HG02610 (cell line): ENCODE results near the gene SLC37A2.
"Not testable (repeated sequence)": the region's sequence is repeated elsewhere in the genome, so short reads cannot be mapped to it uniquely, and the experiment has no call there.

Experiments used
- ATAC-seq: cut with Tn5 transposase; IDR thresholded peaks from one replicate; pipeline ENCODE4 v1.9.1; 2021; ENCODE audit warnings: mild to moderate bottlenecking, moderate library complexity; ENCODE audit not compliant: unreplicated experiment

Gene SLC37A2

DNA sequence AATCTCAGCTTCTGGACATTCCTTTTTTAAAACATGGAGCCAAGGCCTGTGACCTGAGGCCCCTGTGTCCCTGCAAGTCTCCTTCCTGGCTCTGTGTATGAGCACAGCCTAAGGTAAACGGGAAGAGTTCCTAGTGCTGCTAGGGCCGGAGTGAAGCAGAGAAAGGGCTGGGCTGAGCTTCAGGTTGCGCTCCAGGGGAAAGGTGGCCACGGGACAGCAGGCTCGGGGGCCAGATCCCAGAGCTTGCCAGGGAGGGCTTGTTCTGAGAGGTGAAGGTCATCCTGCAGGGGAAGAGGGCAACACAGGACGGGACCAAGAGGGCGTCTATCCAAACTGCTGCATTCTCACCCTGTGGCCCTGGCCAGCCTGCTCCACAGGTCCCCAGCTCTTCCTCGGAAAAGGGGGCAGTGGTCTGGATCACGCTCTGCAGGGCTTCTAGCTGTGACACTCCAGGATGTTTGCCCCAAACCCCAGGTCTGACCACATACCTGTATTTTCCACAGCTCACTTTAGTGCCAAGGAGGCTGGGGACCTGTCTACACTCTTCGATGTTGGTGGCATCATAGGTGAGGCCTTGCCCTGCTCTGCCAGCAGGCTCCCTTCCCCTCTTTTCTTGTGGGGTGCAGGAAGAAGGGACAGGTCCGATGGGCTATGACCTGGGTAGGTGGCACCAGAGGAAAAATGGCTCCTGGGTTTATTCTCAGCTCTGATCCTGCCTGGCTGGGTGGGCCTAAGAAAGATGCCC lies 20.4 kb downstream of the SLC37A2 start:
- no peak for ATAC-seq

DNA sequence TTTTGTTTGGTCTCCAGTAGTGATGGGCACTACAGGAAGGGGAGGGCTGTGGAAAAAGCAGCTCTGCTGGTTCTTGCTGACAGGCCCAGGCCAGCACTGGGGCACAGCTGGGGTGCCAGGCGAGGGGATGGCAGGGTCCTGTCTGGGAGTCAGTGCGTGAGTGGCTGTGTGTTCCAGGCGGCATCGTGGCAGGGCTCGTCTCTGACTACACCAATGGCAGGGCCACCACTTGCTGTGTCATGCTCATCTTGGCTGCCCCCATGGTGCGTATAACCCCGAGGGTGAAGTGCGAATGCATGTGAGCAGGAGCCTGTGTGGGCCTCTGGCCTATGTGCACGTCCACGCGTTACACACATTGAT lies 20.9 kb downstream of the SLC37A2 start:
- no peak for ATAC-seq

DNA sequence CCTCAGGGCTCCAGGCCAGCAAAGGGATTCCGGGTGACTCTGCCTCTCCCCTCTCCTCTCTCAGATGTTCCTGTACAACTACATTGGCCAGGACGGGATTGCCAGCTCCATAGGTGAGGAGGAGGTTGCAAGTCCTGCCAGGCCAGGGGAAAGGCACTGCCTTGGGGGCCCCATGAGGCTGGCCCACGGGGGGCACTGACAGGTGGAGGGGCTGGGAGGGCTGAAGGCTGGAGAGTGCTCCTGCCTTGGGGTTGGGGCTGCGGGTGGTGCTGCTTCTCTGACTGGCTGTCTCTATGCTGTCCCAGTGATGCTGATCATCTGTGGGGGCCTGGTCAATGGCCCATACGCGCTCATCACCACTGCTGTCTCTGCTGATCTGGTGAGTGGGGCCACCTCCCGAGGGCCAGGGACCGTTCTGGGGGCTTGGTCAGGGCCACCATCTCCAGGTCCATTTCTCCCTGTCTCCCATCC lies 21.7 kb downstream of the SLC37A2 start:
- no peak for ATAC-seq

- ATAC-seq, result no peak
These were observed 22.4 kb downstream of the SLC37A2 start for GRCh38 chr11:125085301-125086081.

DNA sequence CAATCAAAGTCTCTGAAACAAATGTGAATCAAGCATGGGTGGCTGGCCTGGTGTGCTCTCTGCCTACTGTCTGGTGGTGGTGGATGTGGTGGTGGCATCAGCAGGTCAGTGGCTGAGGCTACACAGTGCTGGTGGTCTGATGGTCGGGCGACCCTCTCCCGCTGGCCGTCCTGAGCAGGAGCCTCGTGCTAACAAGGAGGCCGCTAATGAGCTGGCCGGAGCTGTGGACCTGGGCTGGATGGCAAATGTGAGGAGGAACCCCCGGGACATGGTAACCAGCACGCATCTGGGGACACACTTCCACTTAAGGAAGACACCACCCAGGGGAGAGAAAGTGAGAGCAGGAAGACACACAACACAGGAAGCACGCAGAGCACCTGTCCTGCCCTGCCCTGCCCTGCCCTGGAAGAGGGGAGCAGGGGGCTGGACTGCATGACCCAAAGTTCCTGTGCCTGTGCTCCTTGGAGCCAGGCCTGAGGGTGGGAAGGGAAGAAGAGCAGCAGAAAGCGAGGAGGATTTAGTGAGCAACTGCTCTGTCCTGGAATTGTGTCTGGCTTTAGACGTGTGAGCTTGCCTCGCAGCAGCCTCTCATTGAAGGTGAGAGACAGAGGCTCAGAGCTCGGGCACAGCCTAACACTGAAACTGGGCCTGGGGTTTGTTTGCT lies 23.7 kb downstream of the SLC37A2 start:
- no peak for ATAC-seq

GRCh38 chr11:125088123-125088522 lies 25.0 kb downstream of the SLC37A2 start:
- ATAC-seq, result no peak

GRCh38 chr11:125088576-125089455 lies 25.7 kb downstream of the SLC37A2 start:
- ATAC-seq, result no peak

DNA sequence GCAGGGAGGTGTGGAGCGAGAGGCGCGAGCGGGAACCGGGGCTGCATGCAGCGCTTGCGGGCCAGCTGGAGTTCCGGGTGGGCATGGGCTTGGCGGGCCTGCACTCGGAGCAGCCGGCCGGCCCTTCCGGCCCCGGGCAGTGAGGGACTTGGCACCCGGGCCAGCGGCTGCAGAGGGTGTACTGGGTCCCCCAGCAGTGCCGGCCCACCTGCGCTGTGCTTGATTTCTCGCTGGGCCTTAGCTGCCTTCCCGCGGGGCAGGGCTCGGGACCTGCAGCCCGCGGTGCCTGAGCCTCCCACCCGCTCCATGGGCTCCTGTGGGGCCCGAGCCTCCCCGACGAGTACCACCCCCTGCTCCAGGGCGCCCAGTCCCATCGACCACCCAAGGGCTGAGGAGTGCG lies 26.4 kb downstream of the SLC37A2 start:
- not testable (repeated sequence) for ATAC-seq

DNA sequence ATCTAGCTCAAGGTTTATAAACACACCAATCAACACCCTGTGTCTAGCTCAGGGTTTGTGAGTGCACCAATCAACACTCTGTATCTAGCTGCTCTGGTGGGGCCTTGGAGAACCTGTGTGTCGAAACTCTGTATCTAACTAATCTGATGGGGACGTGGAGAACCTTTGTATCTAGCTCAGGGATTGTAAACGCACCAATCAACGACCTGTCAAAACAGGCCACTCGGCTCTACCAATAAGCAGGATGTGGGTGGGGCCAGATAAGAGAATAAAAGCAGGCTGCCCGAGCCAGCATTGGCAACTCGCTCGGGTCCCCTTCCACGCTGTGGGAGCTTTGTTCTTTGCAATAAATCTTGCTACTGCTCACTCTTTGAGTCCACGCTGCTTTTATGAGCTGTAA lies 27.0 kb downstream of the SLC37A2 start:
- not testable (repeated sequence) for ATAC-seq

DNA sequence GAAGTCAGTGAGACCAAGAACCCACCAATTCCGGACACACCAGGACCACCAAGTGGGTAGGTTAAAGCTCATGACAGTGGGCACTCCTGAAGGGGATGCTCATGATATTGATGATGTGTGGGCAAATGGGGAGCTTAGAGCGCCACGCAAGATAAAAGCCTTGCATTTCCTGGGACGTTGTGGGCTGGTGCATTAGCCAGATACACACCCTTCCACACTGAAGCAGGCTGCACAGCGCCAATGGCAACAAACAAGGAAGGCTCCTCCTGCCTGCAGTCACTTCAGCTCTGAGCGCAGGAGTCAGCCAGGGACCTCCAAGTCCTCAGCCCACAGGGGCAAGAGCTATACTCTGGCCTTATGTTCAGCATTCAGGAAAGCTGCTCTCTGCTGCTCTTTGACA lies 27.7 kb downstream of the SLC37A2 start:
- ATAC-seq, result no peak

DNA sequence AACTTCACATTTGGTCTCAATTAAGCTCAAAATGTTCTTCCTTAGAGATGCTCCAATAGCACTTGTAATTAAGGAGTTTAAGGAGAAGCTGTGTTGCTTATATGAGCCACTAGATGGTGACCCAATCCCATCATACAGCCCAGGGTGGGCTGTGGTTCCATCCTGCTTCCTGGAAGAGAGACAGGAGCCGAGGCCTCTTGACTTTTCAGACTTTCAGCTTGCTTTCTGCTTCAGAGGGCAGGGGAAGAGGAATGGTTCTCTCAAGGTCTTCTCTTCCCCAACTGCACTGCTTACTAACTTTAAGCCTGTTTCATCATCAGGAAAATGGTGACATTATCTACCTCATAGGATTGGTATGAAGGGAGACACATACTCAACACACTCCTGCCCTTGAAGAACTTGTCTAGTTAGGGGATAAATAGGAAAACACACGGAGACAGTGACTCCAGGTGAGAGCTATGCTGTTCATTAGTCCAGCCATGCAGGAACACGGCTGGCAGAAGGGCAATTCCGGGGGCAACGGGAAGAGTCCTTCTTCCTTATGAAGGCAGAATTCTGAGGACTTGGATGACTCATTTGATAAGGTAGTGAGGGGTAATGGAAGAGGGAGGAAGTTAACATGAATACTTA lies 28.3 kb downstream of the SLC37A2 start:
- ATAC-seq, result no peak

DNA sequence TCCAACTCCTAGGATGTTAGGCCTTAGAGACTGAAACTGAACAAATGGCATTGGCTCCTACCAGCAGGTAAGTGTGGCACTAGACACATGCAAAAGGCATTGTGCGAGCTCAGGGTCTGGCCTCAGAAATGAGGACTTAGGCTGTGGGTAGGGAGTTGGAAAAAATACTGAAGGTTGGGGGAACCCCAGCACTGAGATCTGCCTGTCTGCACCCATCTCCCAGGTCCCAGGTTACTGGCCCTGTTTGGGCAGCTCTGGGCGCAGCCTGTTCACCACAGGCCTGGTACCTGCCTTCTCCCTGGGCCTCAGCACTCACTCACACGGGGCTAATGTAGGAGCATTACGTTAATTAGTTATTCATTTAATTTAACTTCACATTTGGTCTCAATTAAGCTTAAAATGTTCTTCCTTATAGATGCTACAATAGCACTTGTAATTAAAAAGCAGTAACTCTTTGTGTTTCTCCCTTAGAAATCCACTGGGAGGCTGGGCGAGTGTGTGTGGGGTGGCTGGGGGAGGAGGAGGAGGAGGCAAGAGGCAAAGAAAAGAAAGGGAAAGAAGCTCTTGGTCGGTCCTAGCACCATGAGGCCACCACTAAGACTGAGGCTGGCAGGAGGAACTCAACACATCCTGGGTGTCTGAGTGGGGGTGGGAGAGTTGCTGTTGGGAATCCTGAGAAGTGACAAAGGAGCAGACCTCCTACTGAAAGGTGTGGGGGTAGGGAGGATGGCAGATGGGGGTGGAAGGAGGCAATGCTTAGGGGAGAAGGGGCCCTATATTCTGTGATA lies 29.0 kb downstream of the SLC37A2 start:
- ATAC-seq, result no peak

- ATAC-seq, result no peak
These were observed 29.6 kb downstream of the SLC37A2 start for GRCh38 chr11:125092669-125093068.

DNA sequence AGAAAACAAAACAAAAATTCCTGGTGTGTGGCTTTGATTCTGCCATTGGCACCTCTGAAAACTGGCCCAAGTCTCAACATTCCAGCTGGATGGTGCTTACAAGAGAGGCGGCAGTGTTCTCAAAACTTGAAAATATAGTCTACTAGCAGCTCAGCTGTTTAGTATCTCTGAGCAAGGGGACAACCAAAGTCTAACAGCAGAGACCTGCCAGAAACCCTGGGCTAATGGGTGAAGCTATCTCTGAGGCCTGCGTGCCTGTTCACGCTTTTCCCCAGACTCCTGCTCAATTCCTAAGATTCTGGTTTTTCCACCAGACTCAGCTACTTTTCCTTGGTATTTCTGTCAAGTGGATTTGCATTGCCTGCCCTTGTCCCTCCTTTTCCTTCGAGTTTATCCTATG lies 30.4 kb downstream of the SLC37A2 start:
- no peak for ATAC-seq

- no peak for ATAC-seq
These were observed 31.6 kb downstream of the SLC37A2 start for GRCh38 chr11:125094731-125095130.

DNA sequence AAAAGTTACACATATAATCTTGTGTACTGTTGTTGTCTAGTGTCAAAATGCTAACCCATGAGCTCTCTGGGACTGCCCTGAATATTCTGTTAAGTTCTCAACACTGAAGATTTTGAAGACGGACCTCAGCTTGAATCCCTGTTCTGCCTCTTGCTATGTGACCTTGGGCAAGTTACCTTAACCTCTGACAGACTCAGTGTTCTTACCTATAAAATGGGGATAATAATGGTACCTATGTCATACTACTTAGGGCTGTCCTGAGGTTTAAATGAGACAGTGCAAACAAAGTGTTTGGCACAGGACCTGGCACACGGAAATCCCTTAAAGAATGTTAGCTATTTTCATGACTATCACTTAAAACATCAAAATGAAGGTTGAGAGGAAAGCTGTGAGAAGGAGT lies 37.0 kb downstream of the SLC37A2 start:
- no peak for ATAC-seq

DNA sequence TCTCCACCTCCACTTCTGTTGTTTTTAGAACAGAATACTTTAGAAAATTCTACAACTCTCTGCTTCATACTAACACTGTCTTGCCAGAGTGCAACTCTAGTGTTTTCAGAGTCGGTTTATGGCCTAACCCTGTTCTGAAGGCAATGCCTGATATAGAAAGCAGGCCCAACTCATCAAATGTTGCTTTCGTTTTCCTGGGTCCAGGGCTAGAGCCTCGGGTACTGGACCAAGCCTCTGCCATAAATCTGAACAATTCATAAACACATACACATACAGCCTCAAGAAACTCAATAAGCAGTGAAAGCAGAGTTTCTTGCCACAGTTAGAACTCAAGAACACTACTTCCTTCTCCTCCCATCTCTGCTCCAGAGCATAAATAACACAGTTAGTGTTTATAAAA lies 38.5 kb downstream of the SLC37A2 start:
- ATAC-seq, result no peak

- ATAC-seq, result no peak
These were observed 38.9 kb downstream of the SLC37A2 start for GRCh38 chr11:125102025-125102424.

DNA sequence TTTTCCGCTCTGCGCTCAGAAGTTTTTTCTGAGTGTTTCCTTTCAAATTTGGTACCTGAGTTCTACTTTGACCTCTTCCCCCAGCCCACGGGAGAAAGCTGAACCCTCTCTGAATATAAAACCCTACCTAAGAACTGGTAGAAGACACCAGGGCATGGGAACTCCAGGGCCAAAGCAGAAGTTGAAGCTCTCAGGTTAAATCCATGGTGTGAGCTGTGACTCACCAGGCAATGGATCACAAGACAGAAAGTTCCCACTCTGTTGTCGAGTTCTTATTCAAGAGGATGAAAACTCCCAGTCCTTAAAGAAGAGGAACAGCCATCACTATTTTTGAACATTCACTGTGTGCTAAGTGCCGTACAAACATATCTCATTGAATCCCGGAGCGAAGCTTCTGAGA lies 39.4 kb downstream of the SLC37A2 start:
- ATAC-seq, result no peak

DNA sequence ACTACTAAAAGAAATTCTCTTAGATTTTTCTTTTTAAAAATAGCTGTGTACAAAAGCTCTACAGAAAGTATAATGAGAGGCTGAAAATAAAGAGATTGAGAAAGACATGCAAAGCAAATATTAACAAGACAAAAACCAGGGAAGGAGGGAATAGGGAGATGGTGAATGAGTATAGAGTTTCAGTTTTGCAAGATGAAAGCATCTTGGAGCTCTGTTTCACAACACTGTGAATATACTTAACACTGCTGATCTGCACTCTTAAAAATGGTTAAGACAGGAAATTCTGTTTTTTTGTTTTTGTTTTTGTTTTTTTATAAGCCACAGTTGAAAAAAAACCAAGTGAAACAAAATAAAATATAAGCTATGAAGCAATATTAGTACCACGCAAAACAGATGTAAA lies 42.8 kb downstream of the SLC37A2 start:
- no peak for ATAC-seq
